Renal cortical epithelial cell (primary cell): ENCODE results near the gene LRP1B. TPM values are rescaled to one million over a fixed set of nuclear protein-coding genes. Genes with fewer than 3 reads are reported as not detected.

Experiments
- DNase-seq: peaks from one replicate; pipeline ENCODE4 v3.0.0-alpha.2; 2011; ENCODE audit warnings: low read depth
- total RNA-seq: library from RNA; depleted of rRNA; stranded (reverse); fragments of >200 nt; gene quantifications from 2 replicates; pipeline ENCODE4 v1.2.3, GENCODE V29; 2014

Gene LRP1B
- total RNA-seq, 1 donor from 2014 or later, result 4.3 TPM

DNA sequence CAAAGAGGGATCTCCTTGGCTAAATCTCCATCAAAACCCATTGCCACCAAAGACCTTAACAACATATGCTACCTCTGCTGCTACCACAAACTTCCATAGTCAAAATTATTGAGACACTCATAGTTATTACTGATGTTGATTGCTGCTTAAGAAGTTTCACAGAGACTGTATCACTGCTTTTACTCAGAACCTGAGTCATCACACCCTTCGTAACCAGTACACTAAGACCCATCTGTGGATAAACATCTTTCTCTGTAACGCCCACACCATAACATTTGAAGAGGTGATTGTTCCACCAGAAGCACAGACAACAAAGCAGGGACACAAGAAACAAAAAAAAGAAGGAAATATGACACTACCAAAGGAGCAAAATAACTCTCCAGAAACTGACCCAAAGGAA lies 1563.1 kb downstream of the LRP1B start:
- peak; percentile 16 for DNase-seq

DNA sequence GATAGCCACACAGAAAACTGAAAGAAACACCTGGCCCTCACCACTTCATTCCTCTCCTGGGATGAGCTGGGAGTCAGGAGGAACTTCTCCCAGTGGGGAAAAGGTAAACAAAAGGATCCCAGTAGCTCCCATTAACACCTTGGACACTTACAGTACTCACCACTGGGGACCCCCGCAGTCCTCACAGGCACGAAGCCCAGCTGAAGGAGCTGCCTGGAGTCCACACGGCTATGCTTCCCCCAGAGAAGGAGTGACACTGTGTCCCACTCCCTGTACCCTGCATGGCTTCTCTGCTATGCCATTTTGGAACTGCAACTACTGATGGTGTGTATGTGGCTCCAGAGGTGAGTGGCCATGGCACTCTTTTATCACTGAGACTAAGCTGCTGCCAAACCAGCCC lies 1565.1 kb downstream of the LRP1B start:
- no peak for DNase-seq

- DNase-seq, result no peak
These were observed 1575.1 kb downstream of the LRP1B start for GRCh38 chr2:140555701-140556100.

GRCh38 chr2:140552634-140553033 lies 1578.2 kb downstream of the LRP1B start:
- DNase-seq, result no peak

DNA sequence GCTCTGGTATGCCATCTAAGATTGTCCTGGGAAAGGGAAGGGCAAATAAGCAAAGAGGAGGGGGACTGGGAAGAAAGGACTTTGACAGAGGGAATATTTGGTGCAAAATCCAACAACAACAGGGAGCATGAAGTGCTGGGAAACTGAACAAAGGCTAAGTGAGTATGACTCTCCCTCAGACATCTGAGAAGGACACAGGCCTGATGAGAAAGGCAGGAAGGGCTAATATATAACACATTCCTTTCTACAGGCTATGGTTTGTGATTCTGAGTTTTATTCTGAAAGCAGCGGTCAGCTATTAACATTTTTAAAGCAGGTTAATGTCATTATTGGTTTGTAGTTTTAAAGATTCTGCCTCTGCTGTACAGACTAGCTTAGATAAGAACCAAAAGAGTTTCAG lies 1579.5 kb downstream of the LRP1B start:
- DNase-seq, result peak; percentile 85

DNA sequence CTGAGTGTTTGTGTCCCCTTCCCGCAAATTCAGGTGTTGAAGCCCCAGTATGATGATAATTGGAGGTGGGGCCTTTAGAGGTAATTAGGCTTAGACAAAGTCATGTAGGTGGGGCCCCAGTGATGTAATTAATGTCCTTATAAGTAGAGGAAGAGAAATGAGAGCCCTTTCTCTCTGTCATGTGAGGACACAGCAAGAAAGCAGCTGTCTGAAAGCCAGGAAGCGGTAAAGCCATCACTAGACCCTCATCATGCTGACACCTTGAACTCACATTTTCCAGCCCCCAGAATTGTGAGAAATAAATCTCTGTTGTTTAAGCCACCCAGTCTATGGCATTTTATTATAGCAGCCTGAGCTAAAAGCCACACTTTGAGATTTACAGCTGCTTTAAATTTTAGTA lies 1580.0 kb downstream of the LRP1B start:
- DNase-seq, result no peak

GRCh38 chr2:140544769-140545168 lies 1586.0 kb downstream of the LRP1B start:
- DNase-seq, result peak; percentile 54

GRCh38 chr2:140542627-140543026 lies 1588.2 kb downstream of the LRP1B start:
- DNase-seq, result no peak

DNA sequence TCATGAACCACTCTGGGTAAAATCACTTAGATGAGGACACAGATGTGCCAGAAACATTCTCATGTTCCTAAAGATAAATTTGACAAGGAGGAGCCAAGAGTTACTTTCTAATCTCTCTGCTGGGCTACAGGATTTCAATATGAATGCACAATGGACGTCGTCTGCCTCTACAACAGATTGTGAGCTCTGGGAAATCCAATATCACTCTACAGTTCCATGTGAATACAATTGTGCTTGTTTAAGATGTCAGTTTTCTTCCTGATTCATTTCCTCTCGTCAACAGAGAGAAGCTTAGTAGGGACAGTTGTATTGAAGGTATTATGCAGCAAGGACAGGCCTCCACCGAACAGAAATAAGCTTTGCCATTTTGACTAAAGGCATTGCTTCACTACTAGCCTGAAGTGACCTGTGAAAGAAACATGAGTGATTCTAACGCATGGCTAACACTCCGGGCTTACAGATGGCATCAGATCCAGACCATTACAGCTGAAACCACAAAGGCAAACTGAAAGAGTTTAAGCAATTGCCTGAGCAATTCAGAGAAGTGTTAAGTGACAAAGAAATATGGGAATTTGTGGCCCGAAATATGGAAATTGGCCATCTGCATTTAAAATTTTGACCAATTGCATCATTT lies 1591.5 kb downstream of the LRP1B start:
- DNase-seq, result peak; percentile 65

DNA sequence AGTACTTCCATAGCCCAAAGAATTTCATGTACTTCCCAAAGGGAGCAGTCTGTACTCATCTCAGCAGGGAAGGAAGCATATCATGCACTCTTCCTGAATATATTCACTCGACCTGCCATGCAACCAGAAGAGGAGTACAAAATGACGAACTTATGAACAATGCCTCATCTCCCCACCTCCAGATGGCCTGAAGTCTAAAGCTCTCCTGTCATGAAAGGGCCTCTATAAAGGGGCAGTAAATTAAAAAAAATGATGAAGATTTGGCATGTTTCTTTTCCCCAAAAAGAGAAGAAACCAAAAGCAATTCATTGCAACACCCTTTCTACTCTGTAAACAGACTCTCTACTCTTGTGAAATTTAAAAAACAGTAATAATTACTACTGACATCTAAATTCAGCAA lies 1601.1 kb downstream of the LRP1B start:
- no peak for DNase-seq

GRCh38 chr2:140528982-140529381 lies 1601.8 kb downstream of the LRP1B start:
- DNase-seq, result no peak

- DNase-seq, result peak; percentile 89
These were observed 1604.2 kb downstream of the LRP1B start for GRCh38 chr2:140526575-140526974.

DNA sequence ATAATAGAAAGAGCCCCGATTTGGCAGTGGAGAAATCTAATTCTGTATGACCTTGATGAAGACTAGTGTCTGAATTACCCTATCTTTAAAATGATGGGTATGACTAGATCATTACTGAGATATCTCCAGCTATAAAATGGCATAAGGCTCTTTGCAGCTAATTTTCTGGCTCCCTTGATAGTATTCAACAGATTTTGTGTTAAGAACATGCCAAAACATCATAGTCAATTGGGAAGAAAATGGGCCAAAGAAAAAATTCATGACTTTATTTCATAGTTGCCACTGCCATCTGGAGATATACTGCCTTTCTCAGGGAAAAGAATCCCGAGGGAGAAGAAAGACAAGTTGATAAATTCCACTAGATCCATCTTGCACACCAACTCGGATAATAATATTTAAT lies 1618.7 kb downstream of the LRP1B start:
- no peak for DNase-seq

DNA sequence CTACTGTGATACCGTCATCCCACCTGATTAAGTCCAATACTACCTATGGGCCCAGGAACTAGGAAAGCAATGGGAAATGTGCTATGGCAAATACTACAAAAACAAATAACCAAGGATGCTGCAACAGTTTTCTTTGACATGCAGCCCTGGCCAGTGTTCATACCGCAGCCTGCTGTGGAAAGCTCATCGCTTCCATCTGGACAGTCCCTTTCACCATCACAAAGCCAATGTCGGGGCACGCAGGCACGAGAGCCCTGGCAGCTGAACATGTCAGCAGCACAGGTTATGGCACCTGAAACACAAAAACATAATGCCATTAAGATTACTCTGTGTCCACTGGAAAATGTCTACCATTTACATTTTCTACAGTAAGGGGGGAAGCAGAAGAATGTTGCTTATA lies 1621.1 kb downstream of the LRP1B start:
- no peak for DNase-seq

DNA sequence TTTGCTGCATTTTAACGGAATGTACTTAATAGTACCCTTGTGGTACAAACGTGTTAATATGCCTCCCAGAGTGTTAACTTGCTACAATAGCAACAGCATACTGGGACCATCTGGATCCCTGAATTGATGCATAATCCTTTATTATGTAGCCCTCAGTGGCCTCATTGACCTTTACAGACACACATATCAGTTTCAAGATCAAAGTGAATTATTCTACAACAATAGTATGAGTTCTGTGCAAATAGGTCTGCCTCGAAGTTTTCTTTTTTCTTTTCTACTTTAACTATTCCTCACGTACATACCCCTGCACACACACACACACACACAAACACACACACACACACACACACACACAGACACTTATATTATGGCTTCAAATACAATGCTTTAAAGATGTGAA lies 1622.1 kb downstream of the LRP1B start:
- DNase-seq, result no peak

DNA sequence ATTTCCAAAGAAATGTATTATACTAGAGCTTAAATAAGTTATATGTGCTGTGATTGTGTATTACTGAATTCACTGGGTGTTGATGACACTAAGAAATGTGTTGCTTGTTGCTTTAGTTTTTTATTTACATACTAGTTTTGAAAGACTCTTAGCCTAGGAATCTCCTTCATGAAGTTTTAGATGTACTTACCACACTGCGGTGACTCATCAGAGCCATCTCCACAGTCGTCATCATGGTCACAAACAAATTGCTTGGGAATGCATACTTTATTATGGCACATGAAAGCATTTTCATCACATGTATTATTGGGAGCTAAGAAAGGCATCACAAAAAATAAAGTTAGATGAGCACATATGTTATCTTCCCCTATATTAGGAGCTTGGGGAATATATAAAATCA lies 1624.2 kb downstream of the LRP1B start:
- peak; percentile 33 for DNase-seq

DNA sequence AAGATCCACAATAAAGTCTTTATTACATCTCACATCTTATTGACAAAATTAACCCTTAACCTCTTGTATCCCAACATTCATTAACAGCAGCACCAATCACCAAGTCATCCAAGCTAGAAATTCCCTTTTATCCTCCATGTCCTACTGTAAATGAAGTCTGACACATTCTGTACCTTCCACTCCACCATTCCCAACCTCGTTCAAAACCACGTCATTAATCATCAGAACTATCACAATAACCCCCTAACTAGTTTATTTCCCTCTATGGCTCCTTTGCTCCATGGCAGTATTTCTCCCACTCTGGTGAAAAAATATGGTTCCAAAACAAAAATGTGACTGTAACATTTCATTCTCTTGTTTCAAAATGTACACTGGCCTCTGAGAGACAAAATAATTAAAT lies 1626.2 kb downstream of the LRP1B start:
- DNase-seq, result peak; percentile 7

DNA sequence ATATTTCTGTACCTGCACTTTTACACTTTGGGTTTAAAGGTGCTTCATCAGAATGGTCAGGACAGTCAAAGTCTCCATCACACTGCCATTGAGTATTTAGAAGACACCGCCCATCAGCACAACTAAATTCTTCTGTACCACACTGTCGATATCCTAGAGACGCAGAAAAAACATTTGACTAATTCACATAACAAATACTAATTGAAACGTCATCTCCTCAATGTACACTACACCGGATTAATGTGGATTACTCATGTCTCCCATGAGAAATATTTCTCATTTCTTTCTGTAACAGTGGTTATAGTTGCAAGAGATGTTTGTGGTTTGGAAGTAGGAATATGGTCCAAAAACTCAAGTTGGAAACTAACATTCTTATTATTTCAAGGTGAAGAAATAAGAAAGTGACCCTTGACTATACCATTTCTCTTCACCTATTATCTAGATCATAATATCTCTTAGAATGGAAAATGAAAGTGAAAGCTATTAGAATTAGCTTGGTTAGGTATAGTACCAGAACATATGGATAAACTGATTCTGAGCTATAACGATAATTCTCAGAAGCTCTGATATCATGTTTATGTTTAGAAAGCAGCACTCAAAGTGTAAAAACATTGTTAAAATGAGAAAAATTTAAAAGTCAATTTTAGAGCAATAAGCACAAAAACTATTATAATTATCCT lies 1627.7 kb downstream of the LRP1B start:
- DNase-seq, result peak; percentile 13

GRCh38 chr2:140498360-140498759 lies 1632.5 kb downstream of the LRP1B start:
- DNase-seq, result no peak

GRCh38 chr2:140496714-140497113 lies 1634.1 kb downstream of the LRP1B start:
- DNase-seq, result no peak

DNA sequence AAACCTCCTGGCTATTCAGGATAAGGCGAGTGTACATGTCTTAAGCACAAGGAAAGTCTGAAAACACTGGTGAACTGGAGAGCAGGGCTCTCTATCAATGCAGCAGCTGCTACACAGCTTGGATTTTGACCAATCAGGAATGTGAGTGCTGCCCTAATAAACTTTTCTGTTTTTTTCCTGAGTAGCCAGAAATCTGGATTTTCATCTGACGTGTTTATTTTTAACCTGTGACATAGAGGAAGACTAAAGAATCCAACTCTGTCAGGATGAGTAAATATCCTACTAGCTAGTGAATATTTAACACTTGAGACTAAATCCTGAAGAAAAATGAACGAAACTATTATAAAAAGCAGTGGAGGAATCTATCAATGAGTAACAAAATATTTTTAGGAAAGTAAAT lies 1638.9 kb downstream of the LRP1B start:
- peak; percentile 37 for DNase-seq

- no peak for DNase-seq
These were observed 1641.6 kb downstream of the LRP1B start for GRCh38 chr2:140489193-140489592.

GRCh38 chr2:140481136-140481535 lies 1649.7 kb downstream of the LRP1B start:
- no peak for DNase-seq

DNA sequence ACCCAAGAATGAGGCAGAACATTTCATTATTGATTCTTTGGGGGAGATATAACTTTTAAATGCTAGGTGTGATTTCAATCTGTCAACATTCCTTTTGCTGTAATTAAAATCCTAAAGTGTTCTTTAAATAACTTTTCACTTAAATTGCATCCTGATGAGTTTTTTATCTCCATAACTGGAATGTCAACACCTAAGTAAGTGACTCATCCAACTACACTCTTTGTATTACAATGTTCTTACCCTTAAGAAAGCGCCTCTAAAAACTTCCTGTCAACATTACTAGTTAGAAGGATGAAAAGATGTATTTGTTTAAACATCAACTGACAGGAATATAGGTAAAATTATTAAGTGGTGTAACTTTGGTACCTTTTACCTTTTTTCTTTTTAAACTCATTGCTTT lies 1657.0 kb downstream of the LRP1B start:
- DNase-seq, result peak; percentile 41
